HG03064 (cell line): ENCODE measurements around the gene BNIP3.

Experiments
- ATAC-seq: cut with Tn5 transposase; IDR thresholded peaks from one replicate; pipeline ENCODE4 v1.9.1; 2021; ENCODE audit warnings: low read depth; ENCODE audit not compliant: unreplicated experiment

The BNIP3 gene

GRCh38 chr10:131981429-131982184 lies at the start of gene BNIP3:
Gene BNIP3, minus strand, starts transcription at chr10:131981923. Its CDS starts 117 bp downstream, at chr10:131981806.
- ATAC-seq, result peak; percentile 85

GRCh38 chr10:132030898-132031463 lies 49.3 kb upstream of the BNIP3 start:
- no peak for ATAC-seq

GRCh38 chr10:132028706-132029105 lies 47.0 kb upstream of the BNIP3 start:
- ATAC-seq, result no peak

GRCh38 chr10:132027423-132027983 lies 45.8 kb upstream of the BNIP3 start:
- no peak for ATAC-seq

- no peak for ATAC-seq
These were observed 41.5 kb upstream of the BNIP3 start for GRCh38 chr10:132023092-132023811.

- no peak for ATAC-seq
These were observed 40.5 kb upstream of the BNIP3 start for GRCh38 chr10:132022241-132022640.

- no peak for ATAC-seq
These were observed 39.9 kb upstream of the BNIP3 start for GRCh38 chr10:132021504-132022143.

GRCh38 chr10:132021046-132021445 lies 39.3 kb upstream of the BNIP3 start:
- ATAC-seq, result no peak

- no peak for ATAC-seq
These were observed 38.7 kb upstream of the BNIP3 start for GRCh38 chr10:132020456-132020855.

GRCh38 chr10:132019366-132019765 lies 37.6 kb upstream of the BNIP3 start:
- ATAC-seq, result no peak

- ATAC-seq, result no peak
These were observed 36.7 kb upstream of the BNIP3 start for GRCh38 chr10:132018446-132018845.

- no peak for ATAC-seq
These were observed 34.8 kb upstream of the BNIP3 start for GRCh38 chr10:132016514-132016913.

- no peak for ATAC-seq
These were observed 29.7 kb upstream of the BNIP3 start for GRCh38 chr10:132011445-132011844.

- no peak for ATAC-seq
These were observed 29.3 kb upstream of the BNIP3 start for GRCh38 chr10:132011024-132011423.

- ATAC-seq, result no peak
These were observed 28.8 kb upstream of the BNIP3 start for GRCh38 chr10:132010483-132010882.

- ATAC-seq, result no peak
These were observed 27.9 kb upstream of the BNIP3 start for GRCh38 chr10:132009575-132009974.

- no peak for ATAC-seq
These were observed 26.0 kb upstream of the BNIP3 start for GRCh38 chr10:132007681-132008080.

GRCh38 chr10:132006966-132007365 lies 25.2 kb upstream of the BNIP3 start:
- ATAC-seq, result no peak

GRCh38 chr10:132005147-132005546 lies 23.4 kb upstream of the BNIP3 start:
- ATAC-seq, result no peak

- no peak for ATAC-seq
These were observed 22.3 kb upstream of the BNIP3 start for GRCh38 chr10:132004052-132004451.
